K562 (cell line): Measurements from ENCODE around the gene GPR153. TPM values are rescaled to one million over a fixed set of nuclear protein-coding genes. Genes with fewer than 3 reads are reported as not detected.

Source experiments
- DPF2 ChIP-seq: fragments of 450-650 bp; IDR thresholded peaks from 2 replicates; pipeline ENCODE4 v1.6.1; 2016
- HNRNPK ChIP-seq: fragments of 200-400 bp; formaldehyde crosslinking; IDR thresholded peaks from one replicate; pipeline ENCODE4 v1.6.1; 2018; ENCODE audit warnings: mild to moderate bottlenecking, low read depth, low read length; ENCODE audit not compliant: poor library complexity, severe bottlenecking
- HNRNPUL1 ChIP-seq: fragments of 200-400 bp; formaldehyde crosslinking; IDR thresholded peaks from 2 replicates; pipeline ENCODE4 v1.6.1; 2017; ENCODE audit warnings: low read length
- KHSRP ChIP-seq: fragments of 450-650 bp; IDR thresholded peaks from 2 replicates; pipeline ENCODE4 v1.6.1; 2017
- MYC ChIP-seq, 2 experiments: fragments of 250-450 bp in 1 of 2; sonication (Bioruptor Pico) in 1 of 2; IDR thresholded peaks; 2 replicates each; pipeline versions ENCODE4 v1.5.1 to v1.6.1; 2012 to 2021; ENCODE audit warnings: low read depth in 2 of 2, borderline replicate concordance in 1 of 2, improper control_type of control experiment in 1 of 2, low read length in 1 of 2, mild to moderate bottlenecking in 1 of 2, moderate library complexity in 1 of 2
- NCOA1 ChIP-seq: fragments of 450-650 bp; IDR thresholded peaks from 2 replicates; pipeline ENCODE4 v1.6.1; 2016; ENCODE audit warnings: low read depth
- NFIX ChIP-seq: fragments of 250-450 bp; sonication (Bioruptor Pico); IDR thresholded peaks from 2 replicates; pipeline ENCODE4 v1.4.0; 2020; ENCODE audit warnings: low read depth, mild to moderate bottlenecking, moderate library complexity
- SMAD1 ChIP-seq: fragments of 150-350 bp; IDR thresholded peaks from 2 replicates; pipeline ENCODE4 v1.6.1; 2014; ENCODE audit warnings: low read length, low read depth; ENCODE audit not compliant: partially characterized antibody
- SRSF1 ChIP-seq: fragments of 200-400 bp; formaldehyde crosslinking; IDR thresholded peaks from 2 replicates; pipeline ENCODE4 v1.6.1; 2017; ENCODE audit warnings: mild to moderate bottlenecking, low read depth, low read length, moderate library complexity
- YBX1 ChIP-seq: fragments of 450-650 bp; IDR thresholded peaks from 2 replicates; pipeline ENCODE4 v1.7.1; 2016; ENCODE audit warnings: mild to moderate bottlenecking
- ZBTB7A ChIP-seq: IDR thresholded peaks from 2 replicates; pipeline ENCODE4 v1.6.1; 2011; ENCODE audit warnings: low read depth, mild to moderate bottlenecking, low read length, moderate library complexity, borderline replicate concordance; ENCODE audit not compliant: control insufficient read depth
- ZNF175 ChIP-seq: fragments of 200-800 bp; sonication (Bioruptor generic); IDR thresholded peaks from 2 replicates; pipeline ENCODE4 v1.6.1; 2016; ENCODE audit warnings: low read depth, mild to moderate bottlenecking, missing genetic modification characterization, missing compliant biosample characterization
- ZNF217 ChIP-seq: sonication (generic); formaldehyde crosslinking; IDR thresholded peaks from 2 replicates; pipeline ENCODE4 v1.8.0; 2022; ENCODE audit warnings: mild to moderate bottlenecking, missing genetic modification reagents
- ZNF232 ChIP-seq: sonication (generic); formaldehyde crosslinking; IDR thresholded peaks from 2 replicates; pipeline ENCODE4 v1.8.0; 2022; ENCODE audit warnings: mild to moderate bottlenecking, missing genetic modification reagents
- ZNF561 ChIP-seq: fragments of 450-650 bp; formaldehyde crosslinking; conservative IDR thresholded peaks from 2 replicates; pipeline ENCODE4 v1.4.0; 2020; ENCODE audit warnings: mild to moderate bottlenecking, moderate library complexity
- polyA plus RNA-seq, 8 experiments: library from polyadenylated mRNA; depleted of rRNA in 4 of 8; stranded (reverse) in 5 of 8; unstranded in 3 of 8; fragments of >200 nt; fragmentation: Nextera tagmentation in 2 of 8; fragmentation: Illumina TruSeq in 1 of 8; extraction: Ambion mirVana in 2 of 8; extraction: Trizol in 1 of 8; gene quantifications; 2 replicates each; pipeline versions ENCODE4 v1.2.1 to v1.2.3, GENCODE V29; 2011 to 2014; ENCODE audit warnings: inconsistent platforms in 1 of 8, missing spikeins in 1 of 8
- total RNA-seq, 7 experiments: library from RNA; depleted of rRNA in 6 of 7; stranded (reverse); fragments of >200 nt in 6 of 7; fragmentation: Illumina TruSeq in 2 of 7; extraction: Trizol in 2 of 7; gene quantifications; 2 replicates each; pipeline versions ENCODE4 v1.2.1 to v1.2.3, GENCODE V29; 2011 to 2021; ENCODE audit warnings: low replicate concordance in 1 of 7
- TF ChIP-seq, protein P1 (sequence below), 2 experiments: fragments of 450-650 bp; IDR thresholded peaks; 2 replicates each; pipeline ENCODE4 v1.6.1; 2018; ENCODE audit warnings: mild to moderate bottlenecking in 2 of 2, low read depth in 1 of 2; ENCODE audit not compliant: partially characterized antibody in 2 of 2
- TF ChIP-seq, protein P2 (sequence below): sonication (generic); formaldehyde crosslinking; IDR thresholded peaks from 2 replicates; pipeline ENCODE4 v1.8.0; 2022; ENCODE audit warnings: missing genetic modification reagents, mild to moderate bottlenecking, moderate library complexity, borderline replicate concordance
- TF ChIP-seq, protein P3 (sequence below): fragments of 250-450 bp; sonication (Bioruptor Pico); IDR thresholded peaks from 2 replicates; pipeline ENCODE4 v1.4.0; 2020; ENCODE audit warnings: mild to moderate bottlenecking, moderate library complexity

Gene GPR153
- total and polyA plus RNA-seq, 9 of the 15 experiments (the other 6 are each of a cell fraction or from before 2014, with no cell fraction given): 0.01 to 1.5 (median 0.51) TPM

DNA sequence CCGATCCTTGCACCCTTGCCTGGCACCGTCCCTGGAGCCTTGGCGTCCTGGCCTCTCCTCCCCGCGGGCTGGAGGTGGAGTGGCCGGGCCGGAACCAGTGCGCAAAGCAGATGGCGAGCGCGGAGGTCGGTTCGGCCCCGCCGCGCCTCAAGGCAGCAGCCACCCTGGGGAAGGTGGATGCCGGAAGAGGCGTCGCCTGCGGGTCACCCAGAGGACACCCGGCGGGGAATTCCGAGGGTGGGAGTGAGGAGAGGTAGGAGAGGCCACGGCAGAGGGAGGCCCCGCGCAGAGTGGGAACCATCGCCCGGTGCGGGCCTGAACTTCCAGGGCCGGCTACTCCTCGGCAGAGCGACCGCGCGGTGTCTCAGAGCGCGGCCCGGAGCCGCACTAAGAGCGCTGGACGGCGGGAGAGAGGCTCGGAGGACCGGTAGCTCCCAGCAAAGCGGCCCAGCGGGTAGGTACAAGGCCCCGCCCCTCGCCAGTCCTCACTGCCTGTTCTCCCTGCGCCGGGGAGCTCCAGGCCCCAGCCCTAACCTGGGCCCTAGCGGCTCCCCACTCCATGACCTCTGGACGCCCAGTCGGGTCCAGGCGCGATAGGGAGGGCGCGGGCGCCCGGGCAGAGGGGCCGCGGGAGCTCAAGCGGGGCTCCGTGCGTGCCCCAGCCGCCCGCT, 54.9 kb downstream of the GPR153 start, which contains the start of gene RNF207 (continued):
- TF ChIP-seq, protein P1, sequence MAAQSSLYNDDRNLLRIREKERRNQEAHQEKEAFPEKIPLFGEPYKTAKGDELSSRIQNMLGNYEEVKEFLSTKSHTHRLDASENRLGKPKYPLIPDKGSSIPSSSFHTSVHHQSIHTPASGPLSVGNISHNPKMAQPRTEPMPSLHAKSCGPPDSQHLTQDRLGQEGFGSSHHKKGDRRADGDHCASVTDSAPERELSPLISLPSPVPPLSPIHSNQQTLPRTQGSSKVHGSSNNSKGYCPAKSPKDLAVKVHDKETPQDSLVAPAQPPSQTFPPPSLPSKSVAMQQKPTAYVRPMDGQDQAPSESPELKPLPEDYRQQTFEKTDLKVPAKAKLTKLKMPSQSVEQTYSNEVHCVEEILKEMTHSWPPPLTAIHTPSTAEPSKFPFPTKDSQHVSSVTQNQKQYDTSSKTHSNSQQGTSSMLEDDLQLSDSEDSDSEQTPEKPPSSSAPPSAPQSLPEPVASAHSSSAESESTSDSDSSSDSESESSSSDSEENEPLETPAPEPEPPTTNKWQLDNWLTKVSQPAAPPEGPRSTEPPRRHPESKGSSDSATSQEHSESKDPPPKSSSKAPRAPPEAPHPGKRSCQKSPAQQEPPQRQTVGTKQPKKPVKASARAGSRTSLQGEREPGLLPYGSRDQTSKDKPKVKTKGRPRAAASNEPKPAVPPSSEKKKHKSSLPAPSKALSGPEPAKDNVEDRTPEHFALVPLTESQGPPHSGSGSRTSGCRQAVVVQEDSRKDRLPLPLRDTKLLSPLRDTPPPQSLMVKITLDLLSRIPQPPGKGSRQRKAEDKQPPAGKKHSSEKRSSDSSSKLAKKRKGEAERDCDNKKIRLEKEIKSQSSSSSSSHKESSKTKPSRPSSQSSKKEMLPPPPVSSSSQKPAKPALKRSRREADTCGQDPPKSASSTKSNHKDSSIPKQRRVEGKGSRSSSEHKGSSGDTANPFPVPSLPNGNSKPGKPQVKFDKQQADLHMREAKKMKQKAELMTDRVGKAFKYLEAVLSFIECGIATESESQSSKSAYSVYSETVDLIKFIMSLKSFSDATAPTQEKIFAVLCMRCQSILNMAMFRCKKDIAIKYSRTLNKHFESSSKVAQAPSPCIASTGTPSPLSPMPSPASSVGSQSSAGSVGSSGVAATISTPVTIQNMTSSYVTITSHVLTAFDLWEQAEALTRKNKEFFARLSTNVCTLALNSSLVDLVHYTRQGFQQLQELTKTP (IDR thresholded peaks at IDR 0.05; ENCODE audit: low read depth in 1 of 2, partially characterized antibody in 2 of 2): no peak
- TF ChIP-seq ZNF561 (CRISPR knock-in tag) (no peak), KHSRP (no peak), SMAD1 (no peak), HNRNPK (no peak), YBX1 (no peak), MYC (IDR thresholded peaks at IDR 0.05; ENCODE audit: low read depth, low read length) (no peak), MYC (CRISPR knock-in tag; IDR thresholded peaks at IDR 0.05; ENCODE audit: borderline replicate concordance, low read depth) (no peak), ZNF232 (CRISPR knock-in tag) (no peak), SRSF1 (no peak), ZNF217 (CRISPR knock-in tag) (no peak), NCOA1 (no peak), DPF2 (no peak), NFIX (CRISPR knock-in tag) (no peak), ZNF175 (CRISPR knock-in tag) (no peak), ZBTB7A (peak; percentile 19; the same call in 1 of the 2 replicates), HNRNPUL1 (no peak)
- TF ChIP-seq, protein P2, sequence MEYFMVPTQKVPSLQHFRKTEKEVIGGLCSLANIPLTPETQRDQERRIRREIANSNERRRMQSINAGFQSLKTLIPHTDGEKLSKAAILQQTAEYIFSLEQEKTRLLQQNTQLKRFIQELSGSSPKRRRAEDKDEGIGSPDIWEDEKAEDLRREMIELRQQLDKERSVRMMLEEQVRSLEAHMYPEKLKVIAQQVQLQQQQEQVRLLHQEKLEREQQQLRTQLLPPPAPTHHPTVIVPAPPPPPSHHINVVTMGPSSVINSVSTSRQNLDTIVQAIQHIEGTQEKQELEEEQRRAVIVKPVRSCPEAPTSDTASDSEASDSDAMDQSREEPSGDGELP: 0 out of 2 replicates have a peak, but pooled peaks have one; percentile 35
- TF ChIP-seq, protein P3, sequence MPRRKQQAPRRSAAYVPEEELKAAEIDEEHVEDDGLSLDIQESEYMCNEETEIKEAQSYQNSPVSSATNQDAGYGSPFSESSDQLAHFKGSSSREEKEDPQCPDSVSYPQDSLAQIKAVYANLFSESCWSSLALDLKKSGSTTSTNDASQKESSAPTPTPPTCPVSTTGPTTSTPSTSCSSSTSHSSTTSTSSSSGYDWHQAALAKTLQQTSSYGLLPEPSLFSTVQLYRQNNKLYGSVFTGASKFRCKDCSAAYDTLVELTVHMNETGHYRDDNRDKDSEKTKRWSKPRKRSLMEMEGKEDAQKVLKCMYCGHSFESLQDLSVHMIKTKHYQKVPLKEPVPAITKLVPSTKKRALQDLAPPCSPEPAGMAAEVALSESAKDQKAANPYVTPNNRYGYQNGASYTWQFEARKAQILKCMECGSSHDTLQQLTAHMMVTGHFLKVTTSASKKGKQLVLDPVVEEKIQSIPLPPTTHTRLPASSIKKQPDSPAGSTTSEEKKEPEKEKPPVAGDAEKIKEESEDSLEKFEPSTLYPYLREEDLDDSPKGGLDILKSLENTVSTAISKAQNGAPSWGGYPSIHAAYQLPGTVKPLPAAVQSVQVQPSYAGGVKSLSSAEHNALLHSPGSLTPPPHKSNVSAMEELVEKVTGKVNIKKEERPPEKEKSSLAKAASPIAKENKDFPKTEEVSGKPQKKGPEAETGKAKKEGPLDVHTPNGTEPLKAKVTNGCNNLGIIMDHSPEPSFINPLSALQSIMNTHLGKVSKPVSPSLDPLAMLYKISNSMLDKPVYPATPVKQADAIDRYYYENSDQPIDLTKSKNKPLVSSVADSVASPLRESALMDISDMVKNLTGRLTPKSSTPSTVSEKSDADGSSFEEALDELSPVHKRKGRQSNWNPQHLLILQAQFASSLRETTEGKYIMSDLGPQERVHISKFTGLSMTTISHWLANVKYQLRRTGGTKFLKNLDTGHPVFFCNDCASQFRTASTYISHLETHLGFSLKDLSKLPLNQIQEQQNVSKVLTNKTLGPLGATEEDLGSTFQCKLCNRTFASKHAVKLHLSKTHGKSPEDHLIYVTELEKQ: no peak
